GM21515 (cell line): ENCODE data around the gene ZBED1.
A peak's percentile ranks its signal among the peaks of the same experiment; 100 is the strongest.
"Not testable (repeated sequence)": the region's sequence is repeated elsewhere in the genome, so short reads cannot be mapped to it uniquely, and the experiment has no call there.

Source experiments
- ATAC-seq: cut with Tn5 transposase; IDR thresholded peaks from one replicate; pipeline ENCODE4 v1.9.1; 2021; ENCODE audit not compliant: unreplicated experiment

The ZBED1 gene

GRCh38 chrX:2500803-2501558, at the start of gene ZBED1, which contains the start of gene DHRSX:
TSS of gene ZBED1 (minus strand) at chrX:2500976. CDS start at chrX:2490719, 10,257 bp downstream.
TSS of gene DHRSX (minus strand) at chrX:2500976. CDS start at chrX:2500925, 51 bp downstream.
- ATAC-seq: peak; percentile 50

- ATAC-seq: no peak
These were observed 49.1 kb upstream of the ZBED1 start for GRCh38 chrX:2549876-2550275.

GRCh38 chrX:2548711-2549423, 48.1 kb upstream of the ZBED1 start:
- ATAC-seq: no peak

DNA sequence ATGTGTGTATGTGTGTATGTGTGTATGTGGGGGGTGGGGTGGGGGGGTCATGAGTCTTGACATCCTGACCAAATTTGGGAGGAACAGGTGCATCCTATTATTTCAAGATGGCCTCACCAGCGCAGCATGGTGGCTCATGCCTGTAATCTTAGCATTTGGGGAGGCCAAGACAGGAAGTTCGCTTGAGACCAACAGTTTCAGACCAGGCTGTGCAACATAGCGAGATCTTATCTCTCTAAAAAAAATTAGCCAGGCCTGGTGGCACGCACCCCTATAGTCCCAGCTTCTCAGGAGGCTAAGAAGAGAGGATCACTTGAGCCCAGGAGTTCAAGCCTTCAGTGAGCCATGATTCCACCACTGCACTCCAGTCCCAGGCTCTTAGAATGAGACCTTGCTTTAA, 47.0 kb upstream of the ZBED1 start:
- ATAC-seq: no peak

- ATAC-seq: no peak
These were observed 45.7 kb upstream of the ZBED1 start for GRCh38 chrX:2546496-2546895.

DNA sequence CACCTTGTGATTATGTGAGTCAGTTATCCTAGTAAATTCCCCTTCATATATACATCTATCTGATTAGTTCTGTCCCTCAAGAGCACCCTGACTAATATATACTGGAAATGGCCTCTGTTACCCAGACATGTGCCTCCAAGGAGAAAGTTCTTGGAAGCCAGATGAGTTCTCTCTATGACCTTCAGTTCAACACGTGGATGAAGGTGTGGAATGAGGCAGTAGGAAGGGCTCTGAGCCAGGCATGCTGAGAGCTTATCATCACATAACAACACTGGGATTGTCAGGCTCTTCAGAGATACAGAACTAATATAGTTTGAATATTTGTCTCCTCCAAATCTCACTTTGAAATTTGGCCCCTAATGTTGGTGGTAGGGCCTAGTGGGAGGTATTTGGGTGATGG, 44.4 kb upstream of the ZBED1 start:
- no peak for ATAC-seq

DNA sequence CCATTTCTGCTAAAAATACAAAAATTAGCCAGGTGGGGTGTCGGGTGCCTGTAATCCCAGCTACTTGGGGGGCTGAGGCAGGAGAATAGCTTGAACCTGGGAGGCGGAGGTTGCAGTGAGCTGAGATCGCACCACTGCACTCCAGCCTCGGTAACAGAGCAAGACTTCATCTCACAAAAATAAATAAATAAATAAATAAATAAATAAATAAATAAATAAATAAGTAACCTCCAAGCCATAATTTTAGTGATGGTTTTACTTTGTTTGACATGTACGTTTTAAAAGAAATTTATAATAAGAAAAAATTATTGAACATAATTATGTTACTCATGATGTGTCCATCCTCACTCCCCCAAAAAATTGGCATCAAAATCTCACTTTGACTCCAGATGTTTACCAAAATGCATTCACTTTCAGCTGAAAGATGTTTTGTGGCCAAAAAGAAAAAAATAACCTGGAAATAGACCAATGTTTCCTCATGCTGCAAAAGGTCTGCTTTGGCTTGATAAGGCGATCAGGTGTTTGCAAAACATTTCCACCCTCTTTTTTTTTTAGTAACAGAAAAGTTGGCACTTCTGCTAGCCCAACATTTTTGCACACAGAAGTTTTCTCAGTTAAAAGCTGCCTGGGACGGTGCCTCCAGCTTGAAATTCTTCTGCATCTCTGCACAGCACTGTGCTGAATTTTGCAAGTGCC, 42.2 kb upstream of the ZBED1 start:
- ATAC-seq: no peak

DNA sequence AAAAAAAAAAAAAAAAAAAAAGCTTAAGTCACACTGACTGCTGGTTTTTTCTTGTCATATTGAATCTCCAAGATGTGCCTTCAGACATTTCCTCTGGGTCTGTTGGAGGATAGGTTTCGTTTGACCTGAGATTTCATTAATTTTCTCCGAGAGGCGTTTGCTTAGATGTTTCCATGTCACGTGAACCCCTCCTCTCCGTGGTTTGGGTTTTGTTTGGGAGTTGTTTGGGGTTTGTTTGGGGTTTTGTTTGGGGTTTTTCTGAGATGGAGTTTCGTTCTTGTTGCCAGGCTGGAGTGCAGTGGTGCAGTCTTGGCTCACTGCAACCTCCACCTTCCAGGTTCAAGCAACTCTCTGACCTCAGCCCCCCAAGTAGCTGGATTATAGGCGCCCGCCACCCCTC, 40.8 kb upstream of the ZBED1 start:
- no peak for ATAC-seq

DNA sequence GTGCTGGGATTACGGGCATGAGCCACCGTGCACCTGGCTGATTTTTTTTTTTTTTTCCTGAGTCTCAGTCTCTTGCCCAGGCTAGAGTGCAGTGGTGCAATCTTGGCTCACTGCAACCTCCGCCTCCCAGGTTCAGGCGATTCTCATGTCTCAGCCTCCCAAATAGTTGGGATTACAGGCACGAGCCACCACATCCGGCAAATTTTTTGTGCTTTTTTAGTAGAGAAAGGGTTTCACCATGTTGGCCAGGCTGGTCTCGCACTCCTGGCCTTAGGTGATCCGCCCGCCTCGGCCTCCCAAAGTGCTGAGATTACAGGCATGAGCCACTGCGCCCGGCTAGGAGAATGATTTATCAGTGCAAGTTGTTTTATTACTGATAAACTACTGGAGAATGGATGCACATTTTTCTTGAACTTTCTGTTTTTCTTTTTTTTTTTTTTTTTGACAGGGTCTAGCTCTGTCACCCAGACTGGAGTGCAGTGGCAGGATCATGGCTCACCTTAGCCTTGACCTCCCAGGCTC, 39.7 kb upstream of the ZBED1 start:
- ATAC-seq: no peak

DNA sequence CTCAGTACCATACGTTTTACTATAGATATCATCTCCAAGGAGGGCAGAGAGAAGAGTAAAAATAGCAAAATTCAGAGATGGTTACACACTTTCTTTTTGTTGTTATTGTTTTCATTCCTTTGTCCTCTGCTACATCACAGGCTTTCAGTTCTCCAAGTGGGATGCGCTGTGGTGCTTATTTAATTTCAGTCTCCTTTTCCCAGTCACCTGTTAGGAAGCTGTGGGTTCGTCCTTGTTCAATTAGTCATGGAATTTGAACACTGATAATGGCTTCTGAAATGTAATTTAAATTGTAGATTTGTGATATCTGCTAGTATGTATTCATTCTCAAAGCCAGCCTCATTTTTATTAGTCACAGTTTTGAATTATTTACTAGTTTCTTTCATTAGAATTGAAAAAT, 38.8 kb upstream of the ZBED1 start:
- no peak for ATAC-seq

- ATAC-seq: no peak
These were observed 37.4 kb upstream of the ZBED1 start for GRCh38 chrX:2538031-2538757.

GRCh38 chrX:2536974-2537373, 36.2 kb upstream of the ZBED1 start:
- ATAC-seq: no peak

DNA sequence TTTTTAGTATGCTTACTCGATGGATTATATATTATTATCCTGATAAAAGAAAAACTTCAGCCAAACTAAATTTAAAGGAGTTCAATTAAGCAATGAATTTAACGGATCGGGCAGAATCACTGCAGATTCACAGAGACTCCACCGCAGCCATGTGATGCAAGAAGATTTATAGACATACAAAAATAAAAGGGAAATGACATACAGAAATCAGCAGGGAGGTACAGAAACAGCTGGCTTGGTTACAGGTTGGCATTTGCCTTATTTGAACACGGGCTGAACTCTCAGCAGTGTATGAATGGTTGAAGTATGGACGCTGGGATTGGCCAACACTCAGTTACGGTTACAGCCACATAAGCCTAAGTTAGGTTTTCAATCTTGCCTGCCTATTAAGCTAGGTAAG, 35.4 kb upstream of the ZBED1 start:
- ATAC-seq: no peak

DNA sequence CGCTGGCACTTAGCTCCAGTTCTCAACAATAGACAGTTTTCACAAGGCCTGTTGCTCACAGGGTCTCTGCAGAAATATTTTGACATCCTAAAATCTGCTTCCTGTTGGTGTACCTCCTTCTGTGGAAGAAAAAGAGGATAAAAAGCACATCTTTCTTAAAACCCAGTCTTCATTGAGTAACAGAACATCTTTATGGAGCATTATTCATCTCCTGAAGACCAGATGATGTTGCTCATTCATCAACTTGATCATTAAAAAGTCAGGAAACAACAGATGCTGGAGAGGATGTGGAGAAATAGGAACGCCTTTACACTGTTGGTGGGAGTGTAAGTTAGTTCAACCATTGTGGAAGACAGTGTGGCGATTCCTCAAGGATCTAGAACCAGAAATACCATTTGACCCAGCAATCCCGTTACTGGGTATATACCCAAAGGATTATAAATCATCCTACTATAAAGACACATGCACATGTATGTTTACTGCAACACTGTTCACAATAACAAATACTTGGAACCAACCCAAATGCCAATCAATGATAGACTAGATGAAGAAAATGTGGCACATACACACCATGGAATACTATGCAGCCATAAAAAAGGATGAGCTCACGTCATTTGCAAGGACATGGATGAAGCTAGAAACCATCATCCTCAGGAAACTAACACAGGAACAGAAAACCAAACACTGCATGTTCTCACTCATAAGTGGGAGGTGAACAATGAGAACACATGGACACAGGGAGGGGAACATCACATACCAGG, 33.7 kb upstream of the ZBED1 start:
- not testable (repeated sequence) for ATAC-seq

GRCh38 chrX:2533424-2533823, 32.6 kb upstream of the ZBED1 start:
- ATAC-seq: no peak

DNA sequence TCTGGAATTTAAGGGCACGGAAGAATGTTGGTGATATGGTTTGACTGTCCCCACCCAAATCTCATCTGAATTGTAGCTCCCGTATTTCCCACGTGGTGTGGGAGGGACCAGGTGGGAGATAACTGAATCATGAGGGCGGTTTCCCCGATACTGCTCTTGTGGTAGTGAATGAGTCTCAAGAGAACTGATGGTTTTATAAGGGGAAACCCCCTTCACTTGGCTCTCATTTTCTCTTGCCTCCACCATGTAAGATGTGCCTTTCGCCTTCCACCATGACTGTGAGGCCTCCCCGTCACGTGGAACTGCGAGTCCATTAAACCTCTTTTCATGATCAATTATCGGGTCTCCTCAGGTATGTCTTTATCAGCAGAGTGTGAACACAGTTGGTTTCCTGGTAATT, 25.6 kb upstream of the ZBED1 start:
- ATAC-seq: no peak

DNA sequence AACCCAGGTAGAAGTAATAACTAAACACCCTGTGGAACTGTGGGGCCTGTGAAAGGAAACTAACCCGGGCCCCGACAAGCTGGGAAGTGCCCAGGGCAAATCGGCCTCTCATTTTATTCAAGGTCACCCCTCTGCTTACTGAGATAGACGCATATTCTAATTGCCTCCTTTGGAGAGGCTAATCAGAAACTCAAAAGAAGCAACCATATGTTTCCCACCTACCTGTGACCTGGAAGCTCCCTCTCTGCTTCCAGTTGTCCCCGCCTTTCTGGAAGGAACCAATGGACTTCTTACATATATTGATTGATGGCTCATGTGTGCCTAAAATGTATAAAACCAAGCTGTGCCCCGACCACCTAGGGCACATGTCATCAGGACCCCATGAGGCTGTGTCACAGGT, 23.1 kb upstream of the ZBED1 start:
- no peak for ATAC-seq

DNA sequence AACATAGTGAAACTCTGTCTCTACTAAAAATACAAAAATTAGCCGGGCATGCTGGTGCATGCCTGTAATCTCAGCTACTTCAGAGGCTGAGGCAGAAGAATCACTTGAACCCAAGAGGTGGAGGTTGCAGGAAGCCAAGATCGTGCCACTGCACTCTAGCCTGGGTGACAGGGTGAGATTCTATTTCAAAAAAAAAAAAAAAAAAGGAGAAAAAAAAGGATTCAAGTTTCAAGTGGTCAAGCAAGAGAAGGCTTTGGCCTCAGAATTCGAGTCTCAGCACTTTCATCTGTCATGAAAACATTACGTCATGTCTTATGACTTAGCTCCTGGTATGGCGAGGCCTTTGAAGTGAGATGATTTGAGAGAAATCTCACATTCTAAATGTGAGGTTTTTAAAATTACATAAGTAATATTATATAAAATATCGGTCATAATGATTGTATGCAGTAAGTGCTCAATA, 21.2 kb upstream of the ZBED1 start:
- ATAC-seq: peak; percentile 19

DNA sequence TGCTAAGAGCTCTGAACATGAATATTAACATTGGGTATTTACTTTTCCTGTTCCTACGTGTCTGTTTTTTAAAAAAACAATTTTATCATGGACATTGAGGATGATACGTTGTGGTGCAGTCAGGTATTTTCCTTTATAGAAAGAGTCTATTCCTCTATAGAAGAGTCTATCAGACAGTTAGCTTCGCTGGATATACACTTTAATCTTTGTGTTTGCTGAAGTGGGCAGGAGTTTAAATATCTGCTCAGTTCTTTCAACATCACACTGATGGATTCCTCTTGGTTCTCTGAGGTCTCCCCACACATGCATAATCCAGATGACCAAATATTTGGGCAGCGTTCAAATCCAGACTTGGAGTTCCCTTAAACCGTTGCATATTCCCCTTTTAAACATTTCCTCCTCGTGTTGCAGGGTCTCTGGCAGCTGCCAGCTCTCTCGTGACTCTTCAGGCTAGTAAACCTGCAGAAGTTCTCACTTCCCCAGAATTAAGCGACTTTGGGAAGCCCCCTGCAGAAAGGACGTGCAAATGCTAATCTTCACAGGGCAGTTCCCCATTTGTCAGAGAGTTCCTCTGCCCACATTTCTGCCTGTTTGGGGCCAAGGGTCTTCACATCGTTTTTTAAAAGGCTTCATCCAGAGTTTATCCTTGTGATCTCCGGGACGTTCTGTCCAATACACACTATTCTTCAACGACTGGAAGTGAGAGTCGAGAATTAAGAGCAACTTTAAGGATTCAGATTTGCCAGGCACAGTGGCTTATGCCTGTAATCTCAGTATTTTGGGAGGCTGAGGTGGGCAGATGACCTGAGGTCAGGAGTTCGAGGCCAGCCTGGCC, 20.5 kb upstream of the ZBED1 start:
- ATAC-seq: peak; percentile 79
